Measurements from ENCODE around the gene RPL12. TPM values are rescaled to one million over a fixed set of nuclear protein-coding genes. Genes with fewer than 3 reads are reported as not detected.

Gene RPL12
- total and polyA plus RNA-seq, 2 experiments from 2014 or later, result 392 to 1,720 TPM

DNA sequence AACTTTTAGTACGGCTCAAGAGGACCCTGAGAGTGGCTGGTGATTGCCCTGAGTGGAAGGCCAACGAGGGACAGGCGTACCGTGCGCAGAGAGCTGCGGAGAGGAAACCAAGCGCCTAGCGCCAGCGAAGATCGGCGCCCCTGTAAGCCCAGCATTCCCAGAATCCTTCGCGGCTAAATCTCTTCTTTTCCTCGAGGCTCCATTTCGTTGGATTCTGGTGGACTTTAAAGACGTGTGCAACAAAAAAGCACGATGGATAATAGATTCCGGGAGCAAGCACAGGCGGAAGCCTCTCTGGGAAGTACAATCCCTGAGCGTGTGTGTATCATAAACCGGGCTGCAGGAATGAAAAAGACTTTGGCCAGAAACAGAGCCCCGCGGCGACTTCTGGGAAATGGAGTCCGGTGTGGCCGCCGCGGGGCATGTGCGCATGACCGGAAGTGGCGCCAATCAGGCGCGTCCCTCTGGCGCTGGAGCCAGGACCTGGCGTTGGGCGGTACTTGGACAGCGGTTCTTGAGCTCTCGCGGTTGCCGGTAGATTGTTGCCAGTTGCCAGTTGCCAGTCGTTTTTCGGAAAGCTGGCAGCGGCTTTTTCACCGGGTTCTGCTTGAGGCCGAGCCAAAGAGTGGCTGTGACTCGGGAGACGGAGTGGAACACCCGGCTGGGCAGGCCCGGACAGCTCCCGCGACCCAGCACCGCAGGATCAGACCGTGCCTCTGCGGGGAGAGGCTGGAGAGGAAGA, 27.1 kb downstream of the RPL12 start, which contains the start of gene ZNF79:
Gene ZNF79 (plus strand): TSS at position 449 of the 742 bp plus-strand sequence. CDS start 406 bp downstream, outside the sequence.
- Histone ChIP-seq H3K4me3 (peak within 1 kb of the TSS; percentile 50), H3K9me3 (ENCODE audit: low read depth) (no peaks in the 10 kb centered on the region), H3K36me3 (replicated peaks; ENCODE audit: insufficient read depth, low read depth) (no peaks in the 10 kb centered on the region), H2AFZ (peak within 1 kb of the TSS; percentile 66), H3K79me2 (peaks cover 66% of the 10 kb centered on the region), H3K27ac (peak within 1 kb of the TSS; percentile 90), H3K27me3 (no peaks in the 10 kb centered on the region), H3K4me2 (peak within 1 kb of the TSS; percentile 94), H3K4me1 (ENCODE audit: insufficient read depth) (peaks cover 22% of the 10 kb centered on the region), H4K20me1 (ENCODE audit: insufficient read depth, poor library complexity, severe bottlenecking) (no peaks in the 10 kb centered on the region), H3K9me2 (replicated peaks; ENCODE audit: insufficient read depth) (no peaks in the 10 kb centered on the region)
- WGBS (ENCODE audit: low lambda C conversion rate, missing lambda C conversion rate), result under 1% methylated on average over 54 of the region's 54 CpGs
- no peak for TF ChIP-seq EZH2phosphoT487 (IDR thresholded peaks at IDR 0.05; ENCODE audit: low read depth, severe bottlenecking, unreplicated experiment)
- no peak for TF ChIP-seq EZH2 (IDR thresholded peaks at IDR 0.05; ENCODE audit: borderline replicate concordance)
- TF ChIP-seq, protein P1, sequence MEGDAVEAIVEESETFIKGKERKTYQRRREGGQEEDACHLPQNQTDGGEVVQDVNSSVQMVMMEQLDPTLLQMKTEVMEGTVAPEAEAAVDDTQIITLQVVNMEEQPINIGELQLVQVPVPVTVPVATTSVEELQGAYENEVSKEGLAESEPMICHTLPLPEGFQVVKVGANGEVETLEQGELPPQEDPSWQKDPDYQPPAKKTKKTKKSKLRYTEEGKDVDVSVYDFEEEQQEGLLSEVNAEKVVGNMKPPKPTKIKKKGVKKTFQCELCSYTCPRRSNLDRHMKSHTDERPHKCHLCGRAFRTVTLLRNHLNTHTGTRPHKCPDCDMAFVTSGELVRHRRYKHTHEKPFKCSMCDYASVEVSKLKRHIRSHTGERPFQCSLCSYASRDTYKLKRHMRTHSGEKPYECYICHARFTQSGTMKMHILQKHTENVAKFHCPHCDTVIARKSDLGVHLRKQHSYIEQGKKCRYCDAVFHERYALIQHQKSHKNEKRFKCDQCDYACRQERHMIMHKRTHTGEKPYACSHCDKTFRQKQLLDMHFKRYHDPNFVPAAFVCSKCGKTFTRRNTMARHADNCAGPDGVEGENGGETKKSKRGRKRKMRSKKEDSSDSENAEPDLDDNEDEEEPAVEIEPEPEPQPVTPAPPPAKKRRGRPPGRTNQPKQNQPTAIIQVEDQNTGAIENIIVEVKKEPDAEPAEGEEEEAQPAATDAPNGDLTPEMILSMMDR (IDR thresholded peaks at IDR 0.05; ENCODE audit: poor library complexity), result no peak
- peak; percentile 96 for DNase-seq (ENCODE audit: low spot score)

DNA sequence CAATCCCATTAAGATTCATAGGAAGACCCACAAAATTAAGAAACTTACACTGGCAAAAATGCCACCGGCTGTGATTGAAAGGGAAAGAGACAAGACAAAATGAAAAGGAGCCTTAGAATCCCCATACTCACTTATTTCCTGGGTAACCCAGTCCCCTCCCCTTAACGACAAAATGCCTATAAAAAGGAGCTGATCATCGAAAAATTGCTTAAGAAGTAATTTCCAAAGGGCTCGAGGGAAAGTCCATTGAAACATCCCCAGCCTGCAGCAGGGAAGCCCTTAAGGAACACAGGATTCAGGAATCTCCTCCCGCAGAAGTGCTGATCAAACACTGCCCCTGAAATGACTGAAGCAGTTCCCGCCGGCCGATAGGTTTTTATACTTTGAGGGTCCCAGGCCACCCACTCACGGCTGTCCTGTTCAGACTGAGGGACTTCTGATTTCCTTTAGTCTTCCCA, 27.7 kb downstream of the RPL12 start:
- Histone ChIP-seq H3K27me3 (no peaks in the 10 kb centered on the region), H3K36me3 (replicated peaks; ENCODE audit: insufficient read depth, low read depth) (no peaks in the 10 kb centered on the region), H4K20me1 (ENCODE audit: insufficient read depth, poor library complexity, severe bottlenecking) (no peaks in the 10 kb centered on the region), H3K4me3 (peak overlapping the region; percentile 50), H3K4me1 (ENCODE audit: insufficient read depth) (peaks cover 22% of the 10 kb centered on the region), H2AFZ (peak overlapping the region; percentile 66), H3K9me2 (replicated peaks; ENCODE audit: insufficient read depth) (no peaks in the 10 kb centered on the region), H3K4me2 (peak overlapping the region; percentile 94), H3K79me2 (peaks cover 63% of the 10 kb centered on the region), H3K27ac (peak overlapping the region; percentile 90), H3K9me3 (ENCODE audit: low read depth) (no peaks in the 10 kb centered on the region)
- DNase-seq (ENCODE audit: low spot score), result no peak
- TF ChIP-seq, protein P1 (IDR thresholded peaks at IDR 0.05; ENCODE audit: poor library complexity), result no peak
- no peak for TF ChIP-seq EZH2phosphoT487 (IDR thresholded peaks at IDR 0.05; ENCODE audit: low read depth, severe bottlenecking, unreplicated experiment)
- TF ChIP-seq EZH2 (IDR thresholded peaks at IDR 0.05; ENCODE audit: borderline replicate concordance), result no peak
- WGBS (ENCODE audit: low lambda C conversion rate, missing lambda C conversion rate), result 4% methylated on average over 9 of the region's 9 CpGs

DNA sequence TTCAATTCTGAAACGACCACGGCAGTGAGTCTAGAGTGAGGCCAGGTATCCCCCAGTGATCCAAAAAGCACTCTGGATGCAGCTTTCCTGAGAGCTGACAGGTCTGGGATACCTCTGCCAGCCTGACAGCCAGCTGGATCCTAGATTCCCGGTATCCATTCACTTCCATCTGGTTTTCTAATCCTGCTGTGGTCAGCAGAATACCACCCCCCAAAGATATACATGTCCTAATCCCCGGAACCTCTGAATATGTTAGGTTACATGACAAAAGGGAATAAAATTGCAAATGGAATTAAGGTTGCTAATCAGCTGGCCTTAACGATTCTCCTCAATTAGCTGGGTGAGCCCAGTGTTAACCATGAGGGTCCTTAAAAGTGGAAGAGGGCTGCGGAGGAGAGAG, 28.4 kb downstream of the RPL12 start:
- TF ChIP-seq EZH2phosphoT487 (IDR thresholded peaks at IDR 0.05; ENCODE audit: low read depth, severe bottlenecking, unreplicated experiment) (no peak), EZH2 (IDR thresholded peaks at IDR 0.05; ENCODE audit: borderline replicate concordance) (no peak)
- TF ChIP-seq, protein P1 (IDR thresholded peaks at IDR 0.05; ENCODE audit: poor library complexity), result no peak
- Histone ChIP-seq H3K4me2 (peak overlapping the region; percentile 94), H3K4me3 (peak overlapping the region; percentile 50), H3K36me3 (replicated peaks; ENCODE audit: insufficient read depth, low read depth) (no peaks in the 10 kb centered on the region), H3K9me2 (replicated peaks; ENCODE audit: insufficient read depth) (no peaks in the 10 kb centered on the region), H3K79me2 (peaks cover 55% of the 10 kb centered on the region), H3K27me3 (no peaks in the 10 kb centered on the region), H3K9me3 (ENCODE audit: low read depth) (no peaks in the 10 kb centered on the region), H2AFZ (no peak overlapping the region), H3K4me1 (ENCODE audit: insufficient read depth) (peaks cover 22% of the 10 kb centered on the region), H3K27ac (peak overlapping the region; percentile 90), H4K20me1 (ENCODE audit: insufficient read depth, poor library complexity, severe bottlenecking) (no peaks in the 10 kb centered on the region)
- WGBS (ENCODE audit: low lambda C conversion rate, missing lambda C conversion rate), result 51% methylated on average over 6 of the region's 6 CpGs
- DNase-seq (ENCODE audit: low spot score), result no peak

Measured in hepatocyte (in vitro differentiated cells).